Measurements from ENCODE around the gene ZNF593OS.

ZNF593OS gene

DNA sequence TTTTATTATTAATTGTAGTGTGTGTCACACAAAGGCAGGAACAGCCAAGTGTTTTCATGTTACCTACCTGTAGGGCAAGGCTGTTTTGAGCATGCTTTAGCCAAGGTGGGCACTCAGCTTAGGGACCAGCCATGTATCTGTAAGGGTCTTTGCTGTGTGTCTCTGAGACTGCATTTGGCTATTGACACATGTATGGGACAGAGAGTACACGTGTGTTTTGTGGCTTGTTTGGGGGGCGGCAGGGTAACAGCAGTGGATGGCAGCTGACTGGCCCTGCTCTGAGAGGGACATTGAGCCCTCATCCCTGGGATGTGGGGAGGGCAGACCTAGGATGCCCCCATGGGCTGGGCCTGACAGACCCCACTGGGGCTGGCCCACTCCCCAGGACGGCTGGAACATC lies 25.7 kb upstream of the ZNF593OS start:
- no CpG with 5 or more reads among the region's 3 CpGs for WGBS, 2 donors (ENCODE audit: extremely low coverage in 2 of 2, insufficient read length in 2 of 2, insufficient replicate concordance in 1 of 2)
- no peak overlapping the region for H3K4me3 ChIP-seq (ENCODE audit: low read length in 2 of 2)
- no peak for DNase-seq (ENCODE audit: low spot score)
- no peaks in the 10 kb centered on the region for H3K79me1 ChIP-seq (ENCODE audit: low read depth, low read length)
- H3K9ac ChIP-seq (ENCODE audit: low read depth, low read length, poor library complexity) = no peak overlapping the region
- no peak overlapping the region for H2AFZ ChIP-seq (ENCODE audit: low read length)
- H3K4me1 ChIP-seq (ENCODE audit: control insufficient read depth in 2 of 2, insufficient read depth in 1 of 2, low read depth in 1 of 2, low read length in 2 of 2) = peaks cover 3 to 9% of the 10 kb centered on the region in 2 donors
- no peak overlapping the region for H4K91ac ChIP-seq (ENCODE audit: low read depth, low read length, poor library complexity)
- no peak overlapping the region for H2BK120ac ChIP-seq (ENCODE audit: low read depth, low read length)
- peaks cover 0 to 26% (median 0%) of the 10 kb centered on the region in 3 experiments for H3K27me3 ChIP-seq (ENCODE audit: control insufficient read depth in 3 of 3, insufficient read depth in 3 of 3, low read depth in 1 of 3, low read length in 3 of 3)
- no peak overlapping the region for H2BK5ac ChIP-seq (ENCODE audit: low read length)
- H3K23ac ChIP-seq (ENCODE audit: low read depth, low read length, poor library complexity) = no peak overlapping the region
- no peaks in the 10 kb centered on the region for H3K36me3 ChIP-seq (replicated peaks in 1 of 2; ENCODE audit: control insufficient read depth in 2 of 2, insufficient read depth in 2 of 2, low read length in 2 of 2)
- H2BK15ac ChIP-seq (ENCODE audit: low read length) = peak overlapping the region; percentile 45
- no peak overlapping the region for H3K14ac ChIP-seq (ENCODE audit: low read length)
- no peak overlapping the region for H3K27ac ChIP-seq (replicated peaks; ENCODE audit: low read length)
- H3K9me3 ChIP-seq (replicated peaks in 1 of 2; ENCODE audit: control insufficient read depth in 2 of 2, insufficient read depth in 1 of 2, low read depth in 1 of 2, low read length in 2 of 2) = no peaks in the 10 kb centered on the region
- H3K4ac ChIP-seq (ENCODE audit: low read length) = no peak overlapping the region
- H4K8ac ChIP-seq (ENCODE audit: low read depth, low read length) = no peak overlapping the region
- H2AK5ac ChIP-seq (ENCODE audit: low read depth, low read length) = no peak overlapping the region
- no peak overlapping the region for H3K18ac ChIP-seq (ENCODE audit: low read length)
- no peak overlapping the region for H2BK12ac ChIP-seq (ENCODE audit: low read length)
- H3K4me2 ChIP-seq (ENCODE audit: insufficient read depth, low read length, poor library complexity, severe bottlenecking) = no peak overlapping the region

DNA sequence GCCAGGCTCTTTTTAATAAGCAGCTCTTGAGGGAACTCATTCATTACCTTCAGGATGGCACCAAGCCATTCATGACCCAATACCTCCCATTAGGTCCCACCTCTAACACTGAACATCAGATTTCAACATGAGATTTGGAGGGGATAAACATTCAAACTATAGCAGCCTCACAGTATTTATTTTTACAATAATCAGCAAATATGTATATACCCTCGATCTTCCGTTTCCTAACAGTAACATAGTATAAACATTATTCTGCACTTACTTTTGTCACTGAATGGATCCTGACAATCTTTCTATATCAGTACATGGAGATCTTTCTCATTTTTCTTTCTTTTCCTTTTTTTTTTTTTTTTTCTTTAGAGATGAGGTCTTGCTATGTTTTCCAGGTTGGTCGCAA lies 24.2 kb upstream of the ZNF593OS start:
- no peak overlapping the region for H2BK12ac ChIP-seq (ENCODE audit: low read length)
- no peak overlapping the region for H2BK15ac ChIP-seq (ENCODE audit: low read length)
- no peak overlapping the region for H3K18ac ChIP-seq (ENCODE audit: low read length)
- no peak overlapping the region for H2BK5ac ChIP-seq (ENCODE audit: low read length)
- no peaks in the 10 kb centered on the region for H3K79me1 ChIP-seq (ENCODE audit: low read depth, low read length)
- no peak overlapping the region for H4K8ac ChIP-seq (ENCODE audit: low read depth, low read length)
- H3K23ac ChIP-seq (ENCODE audit: low read depth, low read length, poor library complexity) = no peak overlapping the region
- peaks cover 0 to 21% (median 0%) of the 10 kb centered on the region in 3 experiments for H3K27me3 ChIP-seq (ENCODE audit: control insufficient read depth in 3 of 3, insufficient read depth in 3 of 3, low read depth in 1 of 3, low read length in 3 of 3)
- H3K9ac ChIP-seq (ENCODE audit: low read depth, low read length, poor library complexity) = no peak overlapping the region
- peaks cover 0 to 9% of the 10 kb centered on the region in 2 donors for H3K4me1 ChIP-seq (ENCODE audit: control insufficient read depth in 2 of 2, insufficient read depth in 1 of 2, low read depth in 1 of 2, low read length in 2 of 2)
- no peak overlapping the region for H2AFZ ChIP-seq (ENCODE audit: low read length)
- DNase-seq (ENCODE audit: low spot score) = no peak
- H2BK120ac ChIP-seq (ENCODE audit: low read depth, low read length) = no peak overlapping the region
- H3K4me2 ChIP-seq (ENCODE audit: insufficient read depth, low read length, poor library complexity, severe bottlenecking) = no peak overlapping the region
- no peak overlapping the region for H3K14ac ChIP-seq (ENCODE audit: low read length)
- WGBS, 2 donors (ENCODE audit: extremely low coverage in 2 of 2, insufficient read length in 2 of 2, insufficient replicate concordance in 1 of 2) = no CpG with 5 or more reads among the region's 3 CpGs
- no peaks in the 10 kb centered on the region for H3K36me3 ChIP-seq (replicated peaks in 1 of 2; ENCODE audit: control insufficient read depth in 2 of 2, insufficient read depth in 2 of 2, low read length in 2 of 2)
- H3K4me3 ChIP-seq (ENCODE audit: low read length in 2 of 2) = no peak overlapping the region
- H4K91ac ChIP-seq (ENCODE audit: low read depth, low read length, poor library complexity) = no peak overlapping the region
- H2AK5ac ChIP-seq (ENCODE audit: low read depth, low read length) = no peak overlapping the region
- H3K27ac ChIP-seq (replicated peaks; ENCODE audit: low read length) = no peak overlapping the region
- H3K9me3 ChIP-seq (replicated peaks in 1 of 2; ENCODE audit: control insufficient read depth in 2 of 2, insufficient read depth in 1 of 2, low read depth in 1 of 2, low read length in 2 of 2) = no peaks in the 10 kb centered on the region
- no peak overlapping the region for H3K4ac ChIP-seq (ENCODE audit: low read length)

DNA sequence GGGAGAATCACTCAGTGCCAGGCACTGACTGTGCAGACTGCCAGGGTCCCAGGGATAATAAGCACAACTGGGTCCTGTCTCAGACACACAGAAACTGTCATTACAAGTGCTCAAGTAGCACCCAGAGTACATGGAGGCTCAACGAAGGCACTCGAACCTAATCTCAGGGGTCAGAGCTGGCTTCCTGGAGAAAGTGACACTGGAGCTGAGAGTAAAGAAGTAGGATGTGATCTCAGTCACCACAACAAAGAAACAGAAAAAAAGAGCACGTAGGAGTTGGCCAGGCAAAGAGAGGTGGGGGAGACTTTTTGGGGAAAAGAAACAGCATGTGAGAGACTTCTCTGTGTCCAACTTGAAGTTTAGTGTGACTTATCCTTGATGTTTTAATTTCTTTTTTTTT lies 20.1 kb upstream of the ZNF593OS start:
- Histone ChIP-seq H3K9ac (ENCODE audit: low read depth, low read length, poor library complexity) (no peak overlapping the region), H3K23ac (ENCODE audit: low read depth, low read length, poor library complexity) (no peak overlapping the region), H3K9me3 (replicated peaks in 1 of 2; ENCODE audit: control insufficient read depth in 2 of 2, insufficient read depth in 1 of 2, low read depth in 1 of 2, low read length in 2 of 2) (no peaks in the 10 kb centered on the region), H3K18ac (ENCODE audit: low read length) (no peak overlapping the region), H3K27me3 (ENCODE audit: control insufficient read depth in 3 of 3, insufficient read depth in 3 of 3, low read depth in 1 of 3, low read length in 3 of 3) (peaks cover 0 to 6% (median 0%) of the 10 kb centered on the region in 3 experiments), H2BK120ac (ENCODE audit: low read depth, low read length) (peak overlapping the region; percentile 5), H2BK15ac (ENCODE audit: low read length) (no peak overlapping the region), H3K27ac (replicated peaks; ENCODE audit: low read length) (no peak overlapping the region), H4K8ac (ENCODE audit: low read depth, low read length) (no peak overlapping the region), H3K79me1 (ENCODE audit: low read depth, low read length) (no peaks in the 10 kb centered on the region), H2AFZ (ENCODE audit: low read length) (no peak overlapping the region), H2BK12ac (ENCODE audit: low read length) (no peak overlapping the region), H3K4ac (ENCODE audit: low read length) (no peak overlapping the region), H2BK5ac (ENCODE audit: low read length) (no peak overlapping the region), H3K36me3 (replicated peaks in 1 of 2; ENCODE audit: control insufficient read depth in 2 of 2, insufficient read depth in 2 of 2, low read length in 2 of 2) (peaks cover 0 to 7% of the 10 kb centered on the region in 2 donors), H3K4me3 (ENCODE audit: low read length in 2 of 2) (no peak overlapping the region), H3K14ac (ENCODE audit: low read length) (no peak overlapping the region), H2AK5ac (ENCODE audit: low read depth, low read length) (peak overlapping the region; percentile 53), H3K4me2 (ENCODE audit: insufficient read depth, low read length, poor library complexity, severe bottlenecking) (no peak overlapping the region), H4K91ac (ENCODE audit: low read depth, low read length, poor library complexity) (no peak overlapping the region), H3K4me1 (ENCODE audit: control insufficient read depth in 2 of 2, insufficient read depth in 1 of 2, low read depth in 1 of 2, low read length in 2 of 2) (peaks cover 5 to 13% of the 10 kb centered on the region in 2 donors)
- WGBS, 2 donors (ENCODE audit: extremely low coverage in 2 of 2, insufficient read length in 2 of 2, insufficient replicate concordance in 1 of 2) = no CpG with 5 or more reads among the region's 3 CpGs
- DNase-seq (ENCODE audit: low spot score) = no peak

DNA sequence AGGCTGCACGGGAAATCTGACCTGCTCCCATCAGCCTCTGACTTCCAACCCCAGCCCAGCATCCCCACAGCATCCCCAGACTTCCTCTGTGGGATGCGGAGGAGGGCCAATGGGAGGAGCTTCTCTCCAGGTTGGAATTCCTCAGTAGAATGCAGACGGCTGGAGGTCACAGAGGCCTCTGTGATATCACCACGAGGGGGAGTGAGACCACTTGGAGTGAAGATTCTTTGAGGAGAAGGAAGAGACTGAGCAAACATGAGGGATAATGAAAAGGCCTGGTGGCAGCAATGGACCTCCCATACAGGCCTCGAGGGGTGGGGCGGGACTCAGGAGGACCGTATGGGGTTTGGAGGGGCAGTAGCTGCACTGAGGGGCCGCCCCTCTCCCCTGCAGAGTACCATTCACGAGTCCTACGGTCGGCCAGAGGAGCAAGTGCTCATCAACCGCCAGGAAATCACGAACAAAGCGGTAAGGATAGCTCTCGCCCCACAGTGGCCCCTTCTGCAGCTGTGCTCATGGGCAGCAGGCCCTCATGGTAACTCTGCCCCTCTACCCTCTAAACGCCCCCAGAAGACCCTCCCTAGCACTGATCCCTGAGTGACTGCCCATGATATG lies 18.8 kb upstream of the ZNF593OS start, which contains the start of gene CATSPER4:
CATSPER4 (plus strand) TSS at position 230 of the 615 bp plus-strand sequence; CDS start at position 256, 26 bp downstream.
- H3K18ac ChIP-seq (ENCODE audit: low read length) = peak within 1 kb of the TSS; percentile 81

More for the DNA sequence above, 18.8 kb upstream of the ZNF593OS start, which contains the start of gene CATSPER4:
- Histone ChIP-seq H3K36me3 (replicated peaks in 1 of 2; ENCODE audit: control insufficient read depth in 2 of 2, insufficient read depth in 2 of 2, low read length in 2 of 2) (peaks cover 0 to 7% of the 10 kb centered on the region in 2 donors), H3K27ac (replicated peaks; ENCODE audit: low read length) (peak within 1 kb of the TSS; percentile 49), H3K23ac (ENCODE audit: low read depth, low read length, poor library complexity) (peak within 1 kb of the TSS; percentile 58), H3K4me1 (ENCODE audit: control insufficient read depth in 2 of 2, insufficient read depth in 1 of 2, low read depth in 1 of 2, low read length in 2 of 2) (peaks cover 5 to 13% of the 10 kb centered on the region in 2 donors), H2BK12ac (ENCODE audit: low read length) (peak within 1 kb of the TSS; percentile 86), H3K27me3 (ENCODE audit: control insufficient read depth in 3 of 3, insufficient read depth in 3 of 3, low read depth in 1 of 3, low read length in 3 of 3) (peaks cover 0 to 6% (median 0%) of the 10 kb centered on the region in 3 experiments), H2BK15ac (ENCODE audit: low read length) (peak within 1 kb of the TSS; percentile 74), H3K14ac (ENCODE audit: low read length) (no peak within 1 kb of the TSS), H2AK5ac (ENCODE audit: low read depth, low read length) (peak within 1 kb of the TSS; percentile 53), H3K79me1 (ENCODE audit: low read depth, low read length) (no peaks in the 10 kb centered on the region), H3K9ac (ENCODE audit: low read depth, low read length, poor library complexity) (no peak within 1 kb of the TSS), H2BK120ac (ENCODE audit: low read depth, low read length) (peak within 1 kb of the TSS; percentile 5), H3K4me3 (ENCODE audit: low read length in 2 of 2) (no peak within 1 kb of the TSS), H4K91ac (ENCODE audit: low read depth, low read length, poor library complexity) (peak within 1 kb of the TSS; percentile 9), H3K4ac (ENCODE audit: low read length) (no peak within 1 kb of the TSS), H4K8ac (ENCODE audit: low read depth, low read length) (no peak within 1 kb of the TSS), H3K9me3 (replicated peaks in 1 of 2; ENCODE audit: control insufficient read depth in 2 of 2, insufficient read depth in 1 of 2, low read depth in 1 of 2, low read length in 2 of 2) (no peaks in the 10 kb centered on the region), H3K4me2 (ENCODE audit: insufficient read depth, low read length, poor library complexity, severe bottlenecking) (no peak within 1 kb of the TSS), H2AFZ (ENCODE audit: low read length) (peak within 1 kb of the TSS; percentile 78), H2BK5ac (ENCODE audit: low read length) (peak within 1 kb of the TSS; percentile 22)
- no CpG with 5 or more reads among the region's 16 CpGs for WGBS, 2 donors (ENCODE audit: extremely low coverage in 2 of 2, insufficient read length in 2 of 2, insufficient replicate concordance in 1 of 2)
- peak; percentile 67 for DNase-seq (ENCODE audit: low spot score)
